ENCODE measurements around the gene SLC25A21.
A peak's percentile ranks its signal among the peaks of the same experiment; 100 is the strongest.
"Not testable (repeated sequence)": the region's sequence is repeated elsewhere in the genome, so short reads cannot be mapped to it uniquely, and the experiment has no call there.

The SLC25A21 gene

GRCh38 chr14:36935976-36936678, 236.3 kb downstream of the SLC25A21 start:
- peak; percentile 43 for DNase-seq

- no peak for DNase-seq
Measured at GRCh38 chr14:36934304-36934703, 238.1 kb downstream of the SLC25A21 start.

GRCh38 chr14:36931791-36932190, 240.6 kb downstream of the SLC25A21 start:
- DNase-seq: no peak

GRCh38 chr14:36928432-36928831, 244.0 kb downstream of the SLC25A21 start:
- DNase-seq: no peak

DNA sequence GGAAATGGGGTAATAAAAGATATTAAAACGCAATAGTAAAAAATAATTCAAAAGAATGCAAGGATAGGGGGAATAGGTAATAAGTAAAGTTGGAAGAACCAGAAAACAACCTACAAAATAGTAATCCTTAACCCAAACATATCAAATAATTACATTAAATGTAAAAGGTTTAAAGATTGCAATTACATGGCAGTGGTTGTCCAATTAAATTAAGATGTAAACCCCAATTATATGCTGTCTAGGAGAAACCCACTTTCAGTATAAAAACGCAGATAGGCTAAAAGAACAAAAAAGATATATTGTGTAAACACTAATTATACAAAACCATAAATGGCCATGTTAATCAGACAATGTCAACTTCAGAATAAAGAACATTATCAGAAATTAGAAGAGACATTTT, 247.3 kb downstream of the SLC25A21 start:
- DNase-seq: no peak

GRCh38 chr14:36916668-36917067, 255.7 kb downstream of the SLC25A21 start:
- no peak for DNase-seq

GRCh38 chr14:36915081-36915480, 257.3 kb downstream of the SLC25A21 start:
- no peak for DNase-seq

DNA sequence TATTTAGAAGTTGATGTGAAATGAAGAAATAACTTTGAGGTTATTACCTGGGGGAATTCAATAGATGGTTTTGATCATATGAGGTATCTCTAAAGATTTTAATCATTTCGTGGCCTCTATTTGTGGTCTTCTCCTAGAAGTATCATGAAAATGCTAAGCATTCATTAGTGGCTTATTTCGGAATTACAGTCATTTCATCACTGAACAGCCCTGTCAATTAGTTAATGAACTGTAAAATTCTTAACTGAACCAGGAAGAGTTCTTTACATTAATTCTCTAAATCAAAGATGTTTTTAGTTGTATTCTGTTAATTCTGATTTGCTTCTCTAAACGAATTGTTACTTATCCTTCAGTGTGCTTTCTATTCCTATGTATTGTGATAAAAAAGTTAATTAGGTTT, 261.8 kb downstream of the SLC25A21 start:
- DNase-seq: no peak

GRCh38 chr14:36905272-36905888, 267.0 kb downstream of the SLC25A21 start:
- DNase-seq: no peak

DNA sequence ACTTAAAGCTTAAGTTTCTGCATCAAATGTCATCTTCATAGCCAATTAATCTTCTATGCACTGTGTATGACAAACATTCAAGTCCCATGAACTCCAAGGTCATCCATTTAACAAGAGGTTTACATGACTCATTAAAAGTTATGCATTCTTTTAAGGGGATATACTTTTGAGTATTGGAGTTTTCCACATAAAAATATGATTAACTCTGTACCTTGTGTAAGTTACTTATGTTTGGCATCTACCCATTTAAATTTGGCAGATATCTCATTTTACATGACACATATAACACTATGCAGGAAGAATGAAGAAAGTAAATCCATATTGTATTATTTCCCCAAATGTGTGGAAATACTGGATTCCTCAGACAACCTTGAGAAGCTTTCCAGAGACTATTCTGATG, 270.5 kb downstream of the SLC25A21 start:
- DNase-seq: no peak

GRCh38 chr14:36900846-36901245, 271.6 kb downstream of the SLC25A21 start:
- no peak for DNase-seq

DNA sequence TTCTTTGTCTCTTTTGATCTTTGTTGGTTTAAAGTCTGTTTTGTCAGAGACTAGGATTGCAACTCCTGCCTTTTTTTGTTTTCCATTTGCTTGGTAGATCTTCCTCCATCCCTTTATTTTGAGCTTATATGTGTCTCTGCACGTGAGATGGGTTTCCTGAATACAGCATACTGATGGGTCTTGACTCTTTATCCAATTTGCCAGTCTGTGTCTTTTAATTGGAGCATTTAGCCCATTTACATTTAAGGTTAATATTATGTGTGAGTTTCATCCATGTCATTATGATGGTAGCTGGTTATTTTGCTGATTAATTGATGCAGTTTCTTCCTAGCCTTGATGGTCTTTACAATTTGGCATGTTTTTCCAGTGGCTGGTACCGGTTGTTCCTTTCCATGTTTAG, 276.1 kb downstream of the SLC25A21 start:
- not testable (repeated sequence) for DNase-seq

- DNase-seq: no peak
Measured at GRCh38 chr14:36884049-36884448, 288.4 kb downstream of the SLC25A21 start.

GRCh38 chr14:36880276-36880675, 292.1 kb downstream of the SLC25A21 start:
- no peak for DNase-seq

- DNase-seq: no peak
Measured at GRCh38 chr14:36879558-36879957, 292.8 kb downstream of the SLC25A21 start.

- no peak for DNase-seq
Measured at GRCh38 chr14:36874396-36875138, 297.8 kb downstream of the SLC25A21 start.

DNA sequence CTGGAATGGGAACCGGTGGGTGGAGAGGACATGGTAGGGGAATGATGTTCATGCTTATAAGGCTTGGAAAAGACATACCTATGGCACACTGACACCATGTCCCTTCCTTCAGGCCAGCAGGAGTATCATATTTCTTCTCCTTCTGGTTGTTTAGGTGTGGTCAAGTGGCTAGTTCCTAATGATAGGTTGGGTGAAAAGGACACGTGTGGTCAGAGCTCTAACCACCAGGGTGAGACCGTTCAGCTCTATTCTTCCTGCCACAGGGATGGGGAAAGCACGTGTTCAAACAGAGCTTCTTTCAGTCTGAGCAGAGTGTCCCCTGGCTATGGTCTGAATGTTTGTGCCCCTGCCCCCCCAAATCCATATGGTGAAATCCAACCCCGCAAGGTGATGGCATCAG, 301.6 kb downstream of the SLC25A21 start:
- no peak for DNase-seq

DNA sequence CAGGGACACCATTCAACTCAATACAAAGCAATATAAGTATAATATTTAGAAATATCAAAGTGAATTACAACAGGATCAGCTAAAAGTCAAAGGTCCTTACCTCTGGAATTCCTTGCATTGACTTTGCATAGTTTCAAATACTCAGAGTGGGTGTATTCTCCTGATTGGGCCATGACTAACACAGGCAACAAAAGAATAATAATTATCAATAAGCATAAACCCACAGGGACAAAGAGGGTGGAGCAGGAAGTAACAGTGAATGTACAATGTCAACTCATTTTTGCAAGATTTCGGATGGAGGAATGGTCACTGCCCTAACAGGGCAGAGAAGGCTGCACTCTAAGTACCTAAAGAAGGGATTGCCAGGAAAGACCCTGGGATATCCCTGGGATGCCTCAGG, 303.3 kb downstream of the SLC25A21 start:
- DNase-seq: no peak

GRCh38 chr14:36866867-36867266, 305.5 kb downstream of the SLC25A21 start:
- DNase-seq: no peak

- no peak for DNase-seq
Measured at GRCh38 chr14:36863271-36863670, 309.1 kb downstream of the SLC25A21 start.

DNA sequence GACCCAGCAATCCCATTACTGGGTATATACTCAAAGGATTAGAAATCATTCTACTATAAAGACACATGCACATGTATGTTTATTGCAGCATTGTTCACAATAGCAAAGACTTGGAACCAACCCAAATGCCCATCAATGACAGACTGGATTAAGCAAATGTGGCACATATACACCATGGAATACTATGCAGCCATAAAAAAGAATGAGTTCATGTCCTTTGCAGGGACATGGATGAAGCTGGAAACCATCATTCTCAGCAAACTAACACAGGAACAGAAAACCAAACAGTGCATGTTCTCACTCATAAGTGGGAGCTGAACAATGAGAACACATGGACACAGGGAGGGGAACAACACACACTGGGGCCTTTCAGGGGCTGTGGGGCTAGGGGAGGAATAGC, 310.2 kb downstream of the SLC25A21 start:
- not testable (repeated sequence) for DNase-seq

- DNase-seq: no peak
Measured at GRCh38 chr14:36860831-36861230, 311.6 kb downstream of the SLC25A21 start.

DNA sequence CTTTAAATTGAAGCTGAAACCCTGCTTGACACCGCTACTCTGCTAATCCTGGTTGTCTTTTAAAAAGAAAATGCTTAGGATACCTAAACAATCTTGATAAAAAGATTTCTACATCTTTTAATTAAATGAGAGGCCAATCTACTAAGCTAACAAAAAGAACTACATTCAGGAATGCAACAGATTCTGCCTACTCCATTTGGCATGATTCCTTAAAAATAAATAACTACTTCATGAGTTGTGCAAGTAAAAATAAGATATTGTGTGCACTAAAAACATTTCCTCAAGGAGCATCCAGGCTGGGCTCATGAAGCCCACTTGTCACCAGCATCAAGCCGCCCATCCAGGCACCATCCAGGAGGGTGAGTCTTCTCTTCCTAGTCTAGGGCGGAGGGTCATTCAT, 313.3 kb downstream of the SLC25A21 start:
- no peak for DNase-seq

GRCh38 chr14:36857842-36858445, 314.5 kb downstream of the SLC25A21 start:
- DNase-seq: no peak
